ENCODE data around the gene PREB.

PREB gene

GRCh38 chr2:27102329-27102728, 32.1 kb downstream of the PREB start:
- Histone ChIP-seq H2BK120ac (ENCODE audit: low read depth, low read length) (no peak overlapping the region), H3K4me2 (ENCODE audit: low read length) (no peak overlapping the region), H3K36me3 (ENCODE audit: control insufficient read depth, insufficient read depth, low read length) (no peaks in the 10 kb centered on the region), H3K4me3 (ENCODE audit: low read length) (no peak overlapping the region), H3K79me2 (ENCODE audit: control insufficient read depth, insufficient read depth, low read length) (no peaks in the 10 kb centered on the region), H3K18ac (ENCODE audit: low read length) (no peak overlapping the region), H3K23ac (ENCODE audit: low read length) (no peak overlapping the region), H3K27ac (ENCODE audit: low read depth, low read length) (no peak overlapping the region), H3K4ac (ENCODE audit: low read depth, low read length) (no peak overlapping the region), H3K9ac (ENCODE audit: low read length) (no peak overlapping the region), H3K56ac (ENCODE audit: low read length) (no peak overlapping the region), H2BK15ac (replicated peaks; ENCODE audit: low read depth) (no peak overlapping the region), H3K79me1 (ENCODE audit: low read length) (no peaks in the 10 kb centered on the region), H4K8ac (ENCODE audit: low read depth, low read length) (no peak overlapping the region), H2BK5ac (ENCODE audit: low read length) (no peak overlapping the region), H4K5ac (ENCODE audit: low read length) (no peak overlapping the region), H2AK5ac (ENCODE audit: low read length) (no peak overlapping the region), H3K27me3 (ENCODE audit: insufficient read depth, low read length, poor library complexity) (no peaks in the 10 kb centered on the region), H3K4me1 (ENCODE audit: control insufficient read depth, low read depth, low read length) (no peaks in the 10 kb centered on the region)
- no CpG with 5 or more reads among the region's 5 CpGs for WGBS (ENCODE audit: extremely low coverage, insufficient coverage, low lambda C conversion rate)
- no peak for DNase-seq

GRCh38 chr2:27100036-27100435, 34.4 kb downstream of the PREB start:
- no peak overlapping the region for H3K56ac ChIP-seq (ENCODE audit: low read length)
- H3K23ac ChIP-seq (ENCODE audit: low read length), result no peak overlapping the region
- H3K27me3 ChIP-seq (ENCODE audit: insufficient read depth, low read length, poor library complexity), result no peaks in the 10 kb centered on the region
- no peak overlapping the region for H4K5ac ChIP-seq (ENCODE audit: low read length)
- H2BK120ac ChIP-seq (ENCODE audit: low read depth, low read length), result no peak overlapping the region
- H3K4ac ChIP-seq (ENCODE audit: low read depth, low read length), result no peak overlapping the region
- no peak overlapping the region for H4K8ac ChIP-seq (ENCODE audit: low read depth, low read length)
- H3K79me2 ChIP-seq (ENCODE audit: control insufficient read depth, insufficient read depth, low read length), result no peaks in the 10 kb centered on the region
- H2BK5ac ChIP-seq (ENCODE audit: low read length), result no peak overlapping the region
- H3K18ac ChIP-seq (ENCODE audit: low read length), result no peak overlapping the region
- no CpG with 5 or more reads among the region's 10 CpGs for WGBS (ENCODE audit: extremely low coverage, insufficient coverage, low lambda C conversion rate)
- H3K4me2 ChIP-seq (ENCODE audit: low read length), result no peak overlapping the region
- DNase-seq, result no peak
- H3K4me1 ChIP-seq (ENCODE audit: control insufficient read depth, low read depth, low read length), result no peaks in the 10 kb centered on the region
- H3K4me3 ChIP-seq (ENCODE audit: low read length), result no peak overlapping the region
- no peak overlapping the region for H3K9ac ChIP-seq (ENCODE audit: low read length)
- no peaks in the 10 kb centered on the region for H3K36me3 ChIP-seq (ENCODE audit: control insufficient read depth, insufficient read depth, low read length)
- no peak overlapping the region for H2BK15ac ChIP-seq (replicated peaks; ENCODE audit: low read depth)
- no peaks in the 10 kb centered on the region for H3K79me1 ChIP-seq (ENCODE audit: low read length)
- H2AK5ac ChIP-seq (ENCODE audit: low read length), result no peak overlapping the region
- H3K27ac ChIP-seq (ENCODE audit: low read depth, low read length), result no peak overlapping the region

- H3K56ac ChIP-seq (ENCODE audit: low read length), result no peak overlapping the region
- H2BK5ac ChIP-seq (ENCODE audit: low read length), result no peak overlapping the region
- H3K4ac ChIP-seq (ENCODE audit: low read depth, low read length), result no peak overlapping the region
- no peak for DNase-seq
- H3K36me3 ChIP-seq (ENCODE audit: control insufficient read depth, insufficient read depth, low read length), result no peaks in the 10 kb centered on the region
- no peak overlapping the region for H3K18ac ChIP-seq (ENCODE audit: low read length)
- no peak overlapping the region for H2AK5ac ChIP-seq (ENCODE audit: low read length)
- no peak overlapping the region for H3K23ac ChIP-seq (ENCODE audit: low read length)
- no peak overlapping the region for H3K9ac ChIP-seq (ENCODE audit: low read length)
- no peaks in the 10 kb centered on the region for H3K79me2 ChIP-seq (ENCODE audit: control insufficient read depth, insufficient read depth, low read length)
- no peak overlapping the region for H3K4me2 ChIP-seq (ENCODE audit: low read length)
- H2BK15ac ChIP-seq (replicated peaks; ENCODE audit: low read depth), result no peak overlapping the region
- H4K5ac ChIP-seq (ENCODE audit: low read length), result no peak overlapping the region
- no peak overlapping the region for H4K8ac ChIP-seq (ENCODE audit: low read depth, low read length)
- no peak overlapping the region for H3K27ac ChIP-seq (ENCODE audit: low read depth, low read length)
- no peaks in the 10 kb centered on the region for H3K4me1 ChIP-seq (ENCODE audit: control insufficient read depth, low read depth, low read length)
- no peak overlapping the region for H2BK120ac ChIP-seq (ENCODE audit: low read depth, low read length)
- H3K4me3 ChIP-seq (ENCODE audit: low read length), result no peak overlapping the region
- no peaks in the 10 kb centered on the region for H3K27me3 ChIP-seq (ENCODE audit: insufficient read depth, low read length, poor library complexity)
- no peaks in the 10 kb centered on the region for H3K79me1 ChIP-seq (ENCODE audit: low read length)
- no CpG with 5 or more reads among the region's 19 CpGs for WGBS (ENCODE audit: extremely low coverage, insufficient coverage, low lambda C conversion rate)
Measured at GRCh38 chr2:27099334-27099955, 35.0 kb downstream of the PREB start.

- Histone ChIP-seq H3K56ac (ENCODE audit: low read length) (no peak overlapping the region), H3K79me2 (ENCODE audit: control insufficient read depth, insufficient read depth, low read length) (no peaks in the 10 kb centered on the region), H3K4me3 (ENCODE audit: low read length) (no peak overlapping the region), H2AK5ac (ENCODE audit: low read length) (no peak overlapping the region), H3K27ac (ENCODE audit: low read depth, low read length) (no peak overlapping the region), H3K27me3 (ENCODE audit: insufficient read depth, low read length, poor library complexity) (no peaks in the 10 kb centered on the region), H3K4me2 (ENCODE audit: low read length) (no peak overlapping the region), H4K5ac (ENCODE audit: low read length) (no peak overlapping the region), H3K36me3 (ENCODE audit: control insufficient read depth, insufficient read depth, low read length) (no peaks in the 10 kb centered on the region), H3K4ac (ENCODE audit: low read depth, low read length) (no peak overlapping the region), H3K9ac (ENCODE audit: low read length) (no peak overlapping the region), H3K79me1 (ENCODE audit: low read length) (no peaks in the 10 kb centered on the region), H3K4me1 (ENCODE audit: control insufficient read depth, low read depth, low read length) (no peaks in the 10 kb centered on the region), H3K18ac (ENCODE audit: low read length) (no peak overlapping the region), H2BK120ac (ENCODE audit: low read depth, low read length) (no peak overlapping the region), H2BK15ac (replicated peaks; ENCODE audit: low read depth) (no peak overlapping the region), H2BK5ac (ENCODE audit: low read length) (no peak overlapping the region), H3K23ac (ENCODE audit: low read length) (no peak overlapping the region), H4K8ac (ENCODE audit: low read depth, low read length) (no peak overlapping the region)
- DNase-seq, result no peak
- no CpG with 5 or more reads among the region's 14 CpGs for whole genome bisulfite sequencing (ENCODE audit: extremely low coverage, insufficient coverage, low lambda C conversion rate)
Measured at GRCh38 chr2:27097341-27097740, 37.1 kb downstream of the PREB start.

- no CpG with 5 or more reads among the region's 3 CpGs for WGBS (ENCODE audit: extremely low coverage, insufficient coverage, low lambda C conversion rate)
Measured at GRCh38 chr2:27096748-27097297, 37.6 kb downstream of the PREB start.

More at GRCh38 chr2:27096748-27097297, 37.6 kb downstream of the PREB start:
- H2BK15ac ChIP-seq (replicated peaks; ENCODE audit: low read depth), result no peak overlapping the region
- H3K36me3 ChIP-seq (ENCODE audit: control insufficient read depth, insufficient read depth, low read length), result no peaks in the 10 kb centered on the region
- no peak overlapping the region for H2BK120ac ChIP-seq (ENCODE audit: low read depth, low read length)
- no peaks in the 10 kb centered on the region for H3K27me3 ChIP-seq (ENCODE audit: insufficient read depth, low read length, poor library complexity)
- no peaks in the 10 kb centered on the region for H3K79me2 ChIP-seq (ENCODE audit: control insufficient read depth, insufficient read depth, low read length)
- H3K27ac ChIP-seq (ENCODE audit: low read depth, low read length), result no peak overlapping the region
- no peak overlapping the region for H3K4ac ChIP-seq (ENCODE audit: low read depth, low read length)
- no peak overlapping the region for H3K4me2 ChIP-seq (ENCODE audit: low read length)
- H2AK5ac ChIP-seq (ENCODE audit: low read length), result no peak overlapping the region
- no peak overlapping the region for H4K5ac ChIP-seq (ENCODE audit: low read length)
- no peak overlapping the region for H3K18ac ChIP-seq (ENCODE audit: low read length)
- H3K56ac ChIP-seq (ENCODE audit: low read length), result no peak overlapping the region
- no peak overlapping the region for H2BK5ac ChIP-seq (ENCODE audit: low read length)
- no peaks in the 10 kb centered on the region for H3K79me1 ChIP-seq (ENCODE audit: low read length)
- no peak for DNase-seq
- no peak overlapping the region for H3K4me3 ChIP-seq (ENCODE audit: low read length)
- no peak overlapping the region for H3K23ac ChIP-seq (ENCODE audit: low read length)
- no peak overlapping the region for H4K8ac ChIP-seq (ENCODE audit: low read depth, low read length)
- no peak overlapping the region for H3K9ac ChIP-seq (ENCODE audit: low read length)
- H3K4me1 ChIP-seq (ENCODE audit: control insufficient read depth, low read depth, low read length), result no peaks in the 10 kb centered on the region
